Panc1 (cell line): Measurements from ENCODE around the gene FUBP3. TPM values are rescaled to one million over a fixed set of nuclear protein-coding genes. Genes with fewer than 3 reads are reported as not detected.

ENCODE experiments used
- ATAC-seq: fragments of 200-7000 bp; cut with Tn5 transposase; 2 replicates; pipeline ENCODE4 v1.9.1; 2020; ENCODE audit warnings: mild to moderate bottlenecking, moderate library complexity
- BruUV-seq: library from RNA; stranded (reverse); fragments of 400-500 nt; replicated peaks from 2 replicates; lab custom pipeline; 2021; lab: Mats Ljungman, UMichigan
- CTCF ChIA-PET: fragments of 300-600 bp; sonication (Branson Sonifier 250); formaldehyde crosslinking; loops from one replicate; lab custom pipeline; 2022; ENCODE audit warnings: antibody characterized with exemption; lab: Charles Lee
- POLR2A ChIA-PET: fragments of 300-600 bp; sonication (Branson Sonifier 250); formaldehyde crosslinking; loops from one replicate; lab custom pipeline; 2022; ENCODE audit warnings: antibody characterized with exemption; lab: Charles Lee
- DNase-seq: peaks from one replicate; pipeline ENCODE4 v3.0.0-alpha.2; 2010; ENCODE audit warnings: low read depth, low spot score
- H3K27ac ChIP-seq: 2 replicates; pipeline ENCODE4 v1.5.1; 2011; ENCODE audit warnings: mild to moderate bottlenecking, low read length, inconsistent platforms
- H3K27me3 ChIP-seq: fragments of 200-500 bp; sonication (Bioruptor generic); 2 replicates; pipeline ENCODE4 v1.6.0; 2014; ENCODE audit warnings: low read length, inconsistent platforms; ENCODE audit not compliant: control insufficient read depth, insufficient read depth
- H3K36me3 ChIP-seq: fragments of 200-500 bp; sonication (Bioruptor generic); 2 replicates; pipeline ENCODE4 v1.5.1; 2014; ENCODE audit warnings: inconsistent platforms, mild to moderate bottlenecking, low read length, moderate library complexity; ENCODE audit not compliant: control insufficient read depth, insufficient read depth
- H3K4me1 ChIP-seq: 2 replicates; pipeline ENCODE4 v1.5.1; 2011; ENCODE audit warnings: inconsistent platforms, mild to moderate bottlenecking, low read length, moderate library complexity; ENCODE audit not compliant: control insufficient read depth, insufficient read depth
- H3K4me3 ChIP-seq, 2 experiments: 2 replicates each; pipeline ENCODE4 v1.5.1; 2011 to 2012; ENCODE audit warnings: low read depth in 2 of 2, low read length in 2 of 2, mild to moderate bottlenecking in 2 of 2, inconsistent platforms in 1 of 2, moderate library complexity in 1 of 2
- H3K9me3 ChIP-seq: fragments of 200-500 bp; sonication (Bioruptor generic); 2 replicates; pipeline ENCODE4 v1.5.1; 2014; ENCODE audit warnings: low read depth, mild to moderate bottlenecking, inconsistent platforms, low read length, moderate library complexity; ENCODE audit not compliant: control insufficient read depth, insufficient read depth
- POLR2AphosphoS5 ChIP-seq: IDR thresholded peaks from 2 replicates; pipeline ENCODE4 v1.6.1; 2012; ENCODE audit warnings: mild to moderate bottlenecking, low read depth, low read length, moderate library complexity
- SIN3A ChIP-seq: IDR thresholded peaks from 2 replicates; pipeline ENCODE4 v1.6.1; 2012; ENCODE audit warnings: low read depth, mild to moderate bottlenecking, low read length, moderate library complexity, borderline replicate concordance; ENCODE audit not compliant: insufficient read depth
- TCF7L2 ChIP-seq: IDR thresholded peaks from 2 replicates; pipeline ENCODE4 v1.6.1; 2011; ENCODE audit warnings: mild to moderate bottlenecking, low read depth, low read length, inconsistent platforms
- in situ Hi-C: cut with HindIII; loops from 2 replicates; pipeline ENCODE4 v1.10.0; 2016; ENCODE audit warnings: low sequenced_read_pairs, low pct_unique_long_range_greater_than_20kb
- intact Hi-C: fragments of 100-400 bp; cut with micrococcal nuclease; formaldehyde crosslinking; loops from one replicate; pipeline ENCODE4 v1.10.0; 2022; ENCODE audit not compliant: unreplicated experiment
- total RNA-seq: library from RNA; stranded (reverse); gene quantifications from one replicate; pipeline ENCODE4 v1.2.1, GENCODE V29; 2021; ENCODE audit not compliant: unreplicated experiment
- TF ChIP-seq, protein P1 (sequence below), 2 experiments: IDR thresholded peaks; 2 replicates each; pipeline ENCODE4 v1.6.1; 2011 to 2012; ENCODE audit warnings: low read depth in 2 of 2, control low read depth in 1 of 2, low read length in 1 of 2, mild to moderate bottlenecking in 1 of 2, moderate library complexity in 1 of 2; ENCODE audit not compliant: insufficient read depth in 1 of 2
- TF ChIP-seq, protein P2 (sequence below): fragments of 450-650 bp; IDR thresholded peaks from 2 replicates; pipeline ENCODE4 v1.5.1; 2017; ENCODE audit warnings: mild to moderate bottlenecking

FUBP3 gene
- total RNA-seq, 1 experiment from 2014 or later, result 46.6 TPM

DNA sequence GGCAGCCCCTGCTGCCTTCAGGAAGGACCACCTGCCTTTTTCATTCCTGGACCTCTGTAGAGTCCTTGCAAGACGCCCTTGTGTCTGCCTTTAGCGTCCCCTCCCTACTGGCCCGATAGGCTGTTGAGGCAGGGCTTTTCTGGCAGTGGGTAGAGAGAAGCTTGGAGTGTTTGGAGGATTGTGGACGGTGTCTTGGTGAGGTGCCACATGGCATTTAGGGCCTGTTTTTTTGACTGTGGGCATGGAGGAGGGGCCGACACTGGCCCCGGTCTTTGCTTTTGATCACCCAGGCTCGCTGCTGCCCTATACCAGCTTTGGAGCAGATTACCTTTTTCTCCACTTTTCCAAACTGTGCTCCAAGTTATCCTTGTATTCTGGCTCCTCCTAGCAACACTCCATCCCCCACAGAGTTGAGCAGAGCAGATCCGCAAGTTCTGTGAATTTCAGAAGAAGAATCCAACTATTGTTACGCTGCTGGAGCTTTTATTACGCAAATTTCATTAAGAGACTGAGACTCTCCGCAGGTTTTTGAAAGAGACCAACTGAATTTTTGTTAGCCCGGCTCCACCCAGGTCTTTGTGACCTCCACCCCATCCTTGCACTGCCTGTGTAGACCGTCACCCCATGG, 50.2 kb downstream of the FUBP3 start:
- Histone ChIP-seq H3K27me3 (no peaks in the 10 kb centered on the region), H3K4me1 (no peaks in the 10 kb centered on the region), H3K4me3 (no peak overlapping the region), H3K27ac (no peak overlapping the region), H3K36me3 (no peaks in the 10 kb centered on the region; the same call in 1 of the 2 replicates), H3K9me3 (no peaks in the 10 kb centered on the region)
- no TSS peak for BruUV-seq
- intact Hi-C loops, result no loop called here
- ChIA-PET POLR2A (no interaction called here), CTCF (no interaction called here)
- TF ChIP-seq POLR2AphosphoS5 (no peak), TCF7L2 (no peak), SIN3A (no peak)
- TF ChIP-seq, protein P1, sequence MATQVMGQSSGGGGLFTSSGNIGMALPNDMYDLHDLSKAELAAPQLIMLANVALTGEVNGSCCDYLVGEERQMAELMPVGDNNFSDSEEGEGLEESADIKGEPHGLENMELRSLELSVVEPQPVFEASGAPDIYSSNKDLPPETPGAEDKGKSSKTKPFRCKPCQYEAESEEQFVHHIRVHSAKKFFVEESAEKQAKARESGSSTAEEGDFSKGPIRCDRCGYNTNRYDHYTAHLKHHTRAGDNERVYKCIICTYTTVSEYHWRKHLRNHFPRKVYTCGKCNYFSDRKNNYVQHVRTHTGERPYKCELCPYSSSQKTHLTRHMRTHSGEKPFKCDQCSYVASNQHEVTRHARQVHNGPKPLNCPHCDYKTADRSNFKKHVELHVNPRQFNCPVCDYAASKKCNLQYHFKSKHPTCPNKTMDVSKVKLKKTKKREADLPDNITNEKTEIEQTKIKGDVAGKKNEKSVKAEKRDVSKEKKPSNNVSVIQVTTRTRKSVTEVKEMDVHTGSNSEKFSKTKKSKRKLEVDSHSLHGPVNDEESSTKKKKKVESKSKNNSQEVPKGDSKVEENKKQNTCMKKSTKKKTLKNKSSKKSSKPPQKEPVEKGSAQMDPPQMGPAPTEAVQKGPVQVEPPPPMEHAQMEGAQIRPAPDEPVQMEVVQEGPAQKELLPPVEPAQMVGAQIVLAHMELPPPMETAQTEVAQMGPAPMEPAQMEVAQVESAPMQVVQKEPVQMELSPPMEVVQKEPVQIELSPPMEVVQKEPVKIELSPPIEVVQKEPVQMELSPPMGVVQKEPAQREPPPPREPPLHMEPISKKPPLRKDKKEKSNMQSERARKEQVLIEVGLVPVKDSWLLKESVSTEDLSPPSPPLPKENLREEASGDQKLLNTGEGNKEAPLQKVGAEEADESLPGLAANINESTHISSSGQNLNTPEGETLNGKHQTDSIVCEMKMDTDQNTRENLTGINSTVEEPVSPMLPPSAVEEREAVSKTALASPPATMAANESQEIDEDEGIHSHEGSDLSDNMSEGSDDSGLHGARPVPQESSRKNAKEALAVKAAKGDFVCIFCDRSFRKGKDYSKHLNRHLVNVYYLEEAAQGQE (IDR thresholded peaks at IDR 0.05; ENCODE audit: insufficient read depth in 1 of 2, low read depth in 2 of 2, low read length in 1 of 2), result no peak
- TF ChIP-seq, protein P2, sequence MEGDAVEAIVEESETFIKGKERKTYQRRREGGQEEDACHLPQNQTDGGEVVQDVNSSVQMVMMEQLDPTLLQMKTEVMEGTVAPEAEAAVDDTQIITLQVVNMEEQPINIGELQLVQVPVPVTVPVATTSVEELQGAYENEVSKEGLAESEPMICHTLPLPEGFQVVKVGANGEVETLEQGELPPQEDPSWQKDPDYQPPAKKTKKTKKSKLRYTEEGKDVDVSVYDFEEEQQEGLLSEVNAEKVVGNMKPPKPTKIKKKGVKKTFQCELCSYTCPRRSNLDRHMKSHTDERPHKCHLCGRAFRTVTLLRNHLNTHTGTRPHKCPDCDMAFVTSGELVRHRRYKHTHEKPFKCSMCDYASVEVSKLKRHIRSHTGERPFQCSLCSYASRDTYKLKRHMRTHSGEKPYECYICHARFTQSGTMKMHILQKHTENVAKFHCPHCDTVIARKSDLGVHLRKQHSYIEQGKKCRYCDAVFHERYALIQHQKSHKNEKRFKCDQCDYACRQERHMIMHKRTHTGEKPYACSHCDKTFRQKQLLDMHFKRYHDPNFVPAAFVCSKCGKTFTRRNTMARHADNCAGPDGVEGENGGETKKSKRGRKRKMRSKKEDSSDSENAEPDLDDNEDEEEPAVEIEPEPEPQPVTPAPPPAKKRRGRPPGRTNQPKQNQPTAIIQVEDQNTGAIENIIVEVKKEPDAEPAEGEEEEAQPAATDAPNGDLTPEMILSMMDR, result no peak
- no peak for ATAC-seq
- in situ Hi-C loops, result no loop called here
- DNase-seq, result no peak

DNA sequence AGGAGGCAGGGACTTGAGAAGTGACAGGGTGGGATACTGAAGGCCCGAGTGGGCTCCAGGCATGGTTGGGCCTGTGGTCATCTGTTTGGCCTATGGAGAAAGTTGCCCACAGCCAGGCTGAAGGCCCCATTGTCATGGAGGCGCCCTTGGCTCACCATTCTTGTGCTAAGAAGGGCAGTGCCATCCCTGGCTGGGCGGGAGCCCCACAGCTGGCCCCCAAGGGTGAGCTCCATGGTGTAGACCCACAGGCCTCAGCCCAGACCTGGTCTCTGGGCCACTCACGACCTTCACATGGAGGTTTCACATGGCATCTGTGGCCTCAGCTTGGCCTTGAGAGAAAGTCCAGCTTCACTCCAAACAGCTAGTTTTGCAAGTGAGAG, 50.7 kb downstream of the FUBP3 start:
- H3K36me3 ChIP-seq, result no peaks in the 10 kb centered on the region; the same call in 1 of the 2 replicates
- TF ChIP-seq POLR2AphosphoS5, result no peak
- TF ChIP-seq, protein P2, result no peak
- TF ChIP-seq, protein P1 (IDR thresholded peaks at IDR 0.05; ENCODE audit: insufficient read depth in 1 of 2, low read depth in 2 of 2, low read length in 1 of 2), result no peak
- no peak for TF ChIP-seq TCF7L2
- TF ChIP-seq SIN3A, result no peak
- DNase-seq (no peak), ATAC-seq (no peak)
- H3K4me1 ChIP-seq, result no peaks in the 10 kb centered on the region
- no peaks in the 10 kb centered on the region for H3K9me3 ChIP-seq
- no peaks in the 10 kb centered on the region for H3K27me3 ChIP-seq
- BruUV-seq, result no TSS peak
- POLR2A ChIA-PET, result no interaction called here
- CTCF ChIA-PET, result no interaction called here
- intact Hi-C loops (no loop called here), in situ Hi-C loops (no loop called here)
- no peak overlapping the region for H3K4me3 ChIP-seq
- H3K27ac ChIP-seq, result no peak overlapping the region
